Caco-2 (cell line): ENCODE data around the gene CBFB. TPM values are rescaled to one million over a fixed set of nuclear protein-coding genes. Genes with fewer than 3 reads are reported as not detected.
A peak's percentile ranks its signal among the peaks of the same experiment; 100 is the strongest.

Experiments
- BruUV-seq: library from RNA; stranded (reverse); fragments of 400-500 nt; replicated peaks from 2 replicates; lab custom pipeline; 2021; lab: Mats Ljungman, UMichigan
- CTCF ChIA-PET: fragments of 300-600 bp; sonication (Branson Sonifier 250); formaldehyde crosslinking; loops from one replicate; lab custom pipeline; 2022; ENCODE audit warnings: antibody characterized with exemption; lab: Charles Lee
- POLR2A ChIA-PET: fragments of 300-600 bp; sonication (Branson Sonifier 250); formaldehyde crosslinking; loops from one replicate; lab custom pipeline; 2022; ENCODE audit warnings: antibody characterized with exemption; lab: Charles Lee
- DNase-seq, 2 experiments: peaks; one replicate each; pipeline versions ENCODE4 v3.0.0 to v3.0.0-alpha.2; 2020 to 2022
- H3K27me3 ChIP-seq: replicated peaks from 2 replicates; pipeline ENCODE4 v1.6.0; 2011; ENCODE audit warnings: low read length; ENCODE audit not compliant: control insufficient read depth, insufficient read depth
- H3K36me3 ChIP-seq: 2 replicates; pipeline ENCODE4 v1.5.1; 2011; ENCODE audit warnings: low read length; ENCODE audit not compliant: control insufficient read depth, insufficient read depth
- H3K4me1 ChIP-seq: fragments of 250-450 bp; sonication (Bioruptor Pico); 2 replicates; pipeline ENCODE4 v1.5.1; 2020; ENCODE audit warnings: mild to moderate bottlenecking
- H3K4me3 ChIP-seq: 2 replicates; pipeline ENCODE4 v1.5.1; 2011; ENCODE audit warnings: low read depth, mild to moderate bottlenecking, control low read depth, low read length
- H3K9me3 ChIP-seq: fragments of 250-450 bp; sonication (Bioruptor Pico); 2 replicates; pipeline ENCODE4 v1.5.1; 2020; ENCODE audit warnings: mild to moderate bottlenecking, moderate library complexity
- H3K27ac Mint-ChIP-seq: one replicate; pipeline ENCODE4 v1.8.0; 2022; ENCODE audit warnings: mixed read lengths; ENCODE audit not compliant: unreplicated experiment
- H3K27me3 Mint-ChIP-seq: one replicate; pipeline ENCODE4 v1.8.0; 2022; ENCODE audit warnings: mixed read lengths; ENCODE audit not compliant: insufficient read depth, unreplicated experiment
- H3K36me3 Mint-ChIP-seq: one replicate; pipeline ENCODE4 v1.8.0; 2022; ENCODE audit warnings: mild to moderate bottlenecking, mixed read lengths; ENCODE audit not compliant: insufficient read depth, unreplicated experiment
- H3K4me1 Mint-ChIP-seq: one replicate; pipeline ENCODE4 v1.8.0; 2022; ENCODE audit warnings: low read depth, mixed read lengths; ENCODE audit not compliant: unreplicated experiment
- H3K4me3 Mint-ChIP-seq: one replicate; pipeline ENCODE4 v1.8.0; 2022; ENCODE audit warnings: mild to moderate bottlenecking, moderate library complexity, mixed read lengths; ENCODE audit not compliant: unreplicated experiment
- H3K9me3 Mint-ChIP-seq: one replicate; pipeline ENCODE4 v1.8.0; 2022; ENCODE audit warnings: mixed read lengths; ENCODE audit not compliant: unreplicated experiment
- intact Hi-C: fragments of 100-400 bp; cut with micrococcal nuclease; formaldehyde crosslinking; loops from one replicate; pipeline ENCODE4 v1.10.0; 2022; ENCODE audit not compliant: unreplicated experiment
- total RNA-seq: library from RNA; stranded (reverse); gene quantifications from 2 replicates; pipeline ENCODE4 v1.2.3, GENCODE V29; 2022
- TF ChIP-seq, protein P1 (sequence below), 2 experiments: fragments of 200-600 bp in 1 of 2; IDR thresholded peaks; 1 replicate in 1 of 2; 2 replicates in 1 of 2; pipeline versions ENCODE4 v1.5.1 to v1.8.0; 2011 to 2022; ENCODE audit warnings: antibody characterized with exemption in 1 of 2, control low read depth in 1 of 2, inconsistent platforms in 1 of 2, low read depth in 1 of 2, low read length in 1 of 2, mild to moderate bottlenecking in 1 of 2, moderate library complexity in 1 of 2; ENCODE audit not compliant: insufficient read depth in 1 of 2, severe bottlenecking in 1 of 2, unreplicated experiment in 1 of 2

Gene CBFB
- total RNA-seq, 1 experiment from 2014 or later = 102 TPM

DNA sequence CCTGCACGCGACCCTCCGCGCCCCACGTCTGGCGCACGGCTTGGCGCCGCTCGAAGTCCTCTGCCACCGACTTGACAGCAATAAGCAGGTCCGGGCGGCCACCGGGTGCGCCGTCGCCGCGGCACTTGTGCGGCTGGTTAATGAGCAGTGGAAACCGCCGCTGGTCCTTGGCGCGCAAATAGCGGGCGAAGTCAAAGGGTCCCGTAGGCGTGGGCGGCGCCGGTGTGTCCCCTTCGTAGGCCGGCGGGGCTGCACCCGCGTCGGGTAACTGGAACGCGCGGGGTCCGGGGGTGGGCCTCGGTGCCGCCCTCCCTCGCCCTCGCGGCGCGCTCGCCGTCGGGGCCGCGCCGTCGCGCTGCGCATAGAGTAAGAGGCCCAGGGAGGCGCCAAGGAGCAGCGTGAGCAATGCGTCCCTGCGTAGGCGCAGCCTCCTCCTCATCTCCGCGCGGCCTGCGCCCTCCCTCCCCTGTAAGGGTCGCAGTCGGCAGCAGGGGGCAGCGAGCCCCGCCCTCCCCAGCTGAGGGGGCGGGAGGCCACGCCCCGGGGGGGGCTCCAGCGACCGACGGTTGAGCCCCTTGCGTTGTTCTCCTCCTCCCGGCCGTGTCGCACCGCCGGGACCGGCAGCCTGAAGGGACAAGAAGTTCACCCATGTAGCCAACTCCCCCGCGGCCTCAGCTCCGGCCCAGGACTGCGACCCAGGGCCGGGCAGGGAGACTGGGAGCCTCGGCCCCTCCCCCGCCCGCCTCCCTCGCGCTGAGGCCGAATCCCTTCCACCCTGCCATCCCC is 121.3 kb downstream of the CBFB start:
- no TSS peak for BruUV-seq
- H3K4me3 ChIP-seq = peak overlapping the region; percentile 75
- intact Hi-C loops = loop anchor here (2.0 kb wide), 2 partner anchors 41 to 195 kb away; partner anchors contain the start of gene PHAF1
- H3K4me1 Mint-ChIP-seq = no peaks in the 10 kb centered on the region
- no peaks in the 10 kb centered on the region for H3K9me3 ChIP-seq
- peak overlapping the region; percentile 85 for H3K27ac Mint-ChIP-seq
- H3K27me3 ChIP-seq = no peaks in the 10 kb centered on the region
- CTCF ChIA-PET = interaction anchor here (0.5 to 2.6 kb wide), 7 partner anchors 9 to 298 kb away, joined by 3 to 23 read pairs (median 3); partner anchors contain the start of genes CES3, FBXL8 and TRADD
- H3K9me3 Mint-ChIP-seq = no peaks in the 10 kb centered on the region
- POLR2A ChIA-PET = interaction anchor here (1.6 kb wide), 1 partner anchor 10 kb away, joined by 8 read pairs; the partner anchor contains the start of genes FBXL8 and TRADD
- H3K36me3 ChIP-seq = peaks cover 2% of the 10 kb centered on the region; the same call in 1 of the 2 replicates
- no peaks in the 10 kb centered on the region for H3K27me3 Mint-ChIP-seq
- H3K4me3 Mint-ChIP-seq = peak overlapping the region; percentile 81
- no peaks in the 10 kb centered on the region; the same call in none of the 2 replicates for H3K4me1 ChIP-seq
- TF ChIP-seq, protein P1, sequence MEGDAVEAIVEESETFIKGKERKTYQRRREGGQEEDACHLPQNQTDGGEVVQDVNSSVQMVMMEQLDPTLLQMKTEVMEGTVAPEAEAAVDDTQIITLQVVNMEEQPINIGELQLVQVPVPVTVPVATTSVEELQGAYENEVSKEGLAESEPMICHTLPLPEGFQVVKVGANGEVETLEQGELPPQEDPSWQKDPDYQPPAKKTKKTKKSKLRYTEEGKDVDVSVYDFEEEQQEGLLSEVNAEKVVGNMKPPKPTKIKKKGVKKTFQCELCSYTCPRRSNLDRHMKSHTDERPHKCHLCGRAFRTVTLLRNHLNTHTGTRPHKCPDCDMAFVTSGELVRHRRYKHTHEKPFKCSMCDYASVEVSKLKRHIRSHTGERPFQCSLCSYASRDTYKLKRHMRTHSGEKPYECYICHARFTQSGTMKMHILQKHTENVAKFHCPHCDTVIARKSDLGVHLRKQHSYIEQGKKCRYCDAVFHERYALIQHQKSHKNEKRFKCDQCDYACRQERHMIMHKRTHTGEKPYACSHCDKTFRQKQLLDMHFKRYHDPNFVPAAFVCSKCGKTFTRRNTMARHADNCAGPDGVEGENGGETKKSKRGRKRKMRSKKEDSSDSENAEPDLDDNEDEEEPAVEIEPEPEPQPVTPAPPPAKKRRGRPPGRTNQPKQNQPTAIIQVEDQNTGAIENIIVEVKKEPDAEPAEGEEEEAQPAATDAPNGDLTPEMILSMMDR (IDR thresholded peaks at IDR 0.05; ENCODE audit: insufficient read depth in 1 of 2, low read depth in 1 of 2, low read length in 1 of 2, severe bottlenecking in 1 of 2, unreplicated experiment in 1 of 2) = no peak
- peak; percentile 62 to 69 for DNase-seq
- peaks cover 41% of the 10 kb centered on the region for H3K36me3 Mint-ChIP-seq

Other genes starting within 250 kb of the CBFB start
- not detected in 2 replicates for gene TERB1, start 227.6 kb upstream of the CBFB start, total RNA-seq
- gene NAE1, start 198.2 kb upstream of the CBFB start, total RNA-seq = 141 and 146 TPM in 2 replicates
- gene CA7, start 184.7 kb upstream of the CBFB start, total RNA-seq = 0.35 and 0.68 TPM in 2 replicates
- gene PDP2, start 148.6 kb upstream of the CBFB start, total RNA-seq = 37.7 and 44.4 TPM in 2 replicates
- 0.48 and 0.81 TPM in 2 replicates for gene CDH16, start 110.3 kb upstream of the CBFB start, total RNA-seq
- gene RRAD, start 103.6 kb upstream of the CBFB start, total RNA-seq = 0.53 and 1.1 TPM in 2 replicates
- gene CIAO2B, start 94.7 kb upstream of the CBFB start, total RNA-seq = 117 and 119 TPM in 2 replicates
- gene CES2, start 93.6 kb upstream of the CBFB start, total RNA-seq = 45.5 and 48.4 TPM in 2 replicates
- gene CES3, start 67.9 kb upstream of the CBFB start, total RNA-seq = 0.79 and 0.95 TPM in 2 replicates
- gene CES4A, start 40.6 kb upstream of the CBFB start, total RNA-seq = not detected in 2 replicates
- 34.4 and 38.5 TPM in 2 replicates for gene PHAF1, start 80.8 kb downstream of the CBFB start, total RNA-seq
- gene B3GNT9, start 121.8 kb downstream of the CBFB start, total RNA-seq = 11.6 and 11.7 TPM in 2 replicates
- 16.8 and 18.3 TPM in 2 replicates for gene TRADD, start 130.8 kb downstream of the CBFB start, total RNA-seq
- 27.6 and 31.5 TPM in 2 replicates for gene FBXL8, start 130.8 kb downstream of the CBFB start, total RNA-seq
- 39.4 and 52.0 TPM in 2 replicates for gene HSF4, start 135.6 kb downstream of the CBFB start, total RNA-seq
- gene NOL3, start 141.4 kb downstream of the CBFB start, total RNA-seq = 17.4 and 22.4 TPM in 2 replicates
- gene MATCAP1, start 154.8 kb downstream of the CBFB start, total RNA-seq = 22.2 and 28.6 TPM in 2 replicates
- gene EXOC3L1, start 161.0 kb downstream of the CBFB start, total RNA-seq = 0.61 and 0.72 TPM in 2 replicates
- gene E2F4, start 163.0 kb downstream of the CBFB start, total RNA-seq = 113 and 115 TPM in 2 replicates
- gene ELMO3, start 170.0 kb downstream of the CBFB start, total RNA-seq = 27.8 and 28.7 TPM in 2 replicates
- gene TMEM208, start 198.0 kb downstream of the CBFB start, total RNA-seq = 63.8 and 69.7 TPM in 2 replicates
- 59.1 and 69.0 TPM in 2 replicates for gene FHOD1, start 218.3 kb downstream of the CBFB start, total RNA-seq
- gene SLC9A5, start 219.8 kb downstream of the CBFB start, total RNA-seq = 2.3 and 2.4 TPM in 2 replicates